DMS 273 treated with DMSO at 0.1 percent for 48 hours (cell line): ENCODE measurements around the gene TBRG4.

Experiments used
- DNase-seq: peaks from one replicate; lab custom pipeline; 2025; lab: John Stamatoyannopoulos, UW

TBRG4 gene

DNA sequence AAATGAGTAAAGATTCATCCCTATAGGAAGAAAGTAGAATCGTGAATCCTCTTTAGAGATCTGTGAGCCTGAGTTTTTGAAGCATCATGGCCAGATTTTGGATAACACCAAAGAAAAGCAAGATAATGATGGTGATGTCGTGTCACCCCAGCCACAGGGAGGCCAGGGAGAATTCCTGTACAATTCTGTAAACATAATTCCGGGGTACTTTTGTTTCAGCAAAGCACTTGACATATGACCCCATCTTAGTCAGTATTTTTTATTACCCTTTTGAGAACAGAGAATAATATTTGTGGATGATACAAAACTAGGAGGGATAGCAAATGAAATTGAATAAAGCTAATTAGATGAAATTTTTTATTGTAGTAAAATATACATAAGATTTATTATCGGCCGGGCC, 56.5 kb downstream of the TBRG4 start:
- no peak for DNase-seq

- DNase-seq = no peak
Observed at GRCh38 chr7:45054442-45054841, 57.1 kb downstream of the TBRG4 start.

DNA sequence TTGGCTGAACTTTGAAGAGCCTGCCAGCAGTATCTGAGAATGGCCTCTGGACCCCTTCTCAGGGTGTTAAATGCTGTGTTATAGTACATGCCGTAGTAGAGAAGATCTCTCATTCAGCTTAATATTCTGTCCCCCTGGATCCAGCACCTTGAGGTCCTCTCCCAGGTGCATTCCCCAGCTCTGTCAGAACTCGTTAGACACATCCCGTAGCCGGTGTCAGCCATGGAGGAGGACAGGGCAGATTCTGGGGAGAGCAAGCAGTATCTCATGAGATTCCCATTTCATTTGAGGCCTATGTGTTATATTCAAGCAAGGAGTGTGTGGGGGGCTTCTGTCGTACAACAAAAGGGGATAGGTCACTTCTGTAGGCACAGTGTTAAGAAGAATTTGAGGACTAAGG, 57.6 kb downstream of the TBRG4 start:
- DNase-seq = no peak

- DNase-seq = no peak
Observed at GRCh38 chr7:45053401-45053800, 58.1 kb downstream of the TBRG4 start.

GRCh38 chr7:45052011-45052410, 59.5 kb downstream of the TBRG4 start:
- DNase-seq = peak; percentile 89

GRCh38 chr7:45050198-45050597, 61.3 kb downstream of the TBRG4 start:
- DNase-seq = no peak
